ENCODE measurements around the gene FHOD3. TPM values are rescaled to one million over a fixed set of nuclear protein-coding genes. Genes with fewer than 3 reads are reported as not detected.

The FHOD3 gene
- total and polyA plus RNA-seq, 7 experiments from 2014 or later, result not detected

DNA sequence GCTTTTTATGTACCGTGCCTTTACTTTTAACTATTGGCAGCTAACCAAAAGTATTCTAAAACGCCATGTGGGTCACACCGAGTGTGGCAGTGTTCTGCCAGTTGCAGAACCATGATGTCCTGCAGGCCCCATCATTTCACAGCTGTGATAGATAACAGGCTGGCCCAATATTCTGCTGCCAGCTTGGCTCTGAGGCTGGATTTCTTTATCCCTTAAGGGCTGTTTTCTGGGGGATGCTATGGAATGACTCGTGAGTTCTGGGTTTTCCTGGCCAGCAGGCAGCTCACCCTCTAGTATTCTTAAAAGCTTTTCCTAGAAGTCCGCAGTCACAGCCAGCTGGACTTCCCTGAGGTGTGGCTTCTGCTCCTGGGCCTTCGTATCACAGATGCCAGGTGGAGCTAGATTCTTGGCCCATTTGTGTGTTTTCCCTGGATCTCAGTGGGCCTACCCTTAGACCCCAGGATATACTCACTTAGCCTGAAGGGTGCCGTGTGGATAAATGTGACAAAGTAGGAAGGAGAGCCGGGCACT lies 41.0 kb downstream of the FHOD3 start:
- no peak for ATAC-seq
- intact Hi-C loops (cut with micrococcal nuclease), result no loop called here
- Mint-ChIP-seq H3K36me3 (no peaks in the 10 kb centered on the region), H3K4me3 (no peak overlapping the region), H3K4me1 (no peaks in the 10 kb centered on the region), H3K27me3 (peaks cover 0 to 23% (median 10%) of the 10 kb centered on the region in 5 donors), H3K27ac (no peak overlapping the region), H3K9me3 (peaks cover 0 to 14% (median 0%) of the 10 kb centered on the region in 11 donors)
- Histone ChIP-seq H3K4me3 (ENCODE audit: low read length) (no peak overlapping the region), H3K36me3 (ENCODE audit: control insufficient read depth in 2 of 3, insufficient read depth in 3 of 3, low read length in 3 of 3) (no peaks in the 10 kb centered on the region), H3K4me1 (ENCODE audit: control insufficient read depth in 2 of 2, insufficient read depth in 2 of 2, low read length in 2 of 2) (no peaks in the 10 kb centered on the region), H3K27ac (ENCODE audit: low read depth, low read length) (no peak overlapping the region), H3K27me3 (ENCODE audit: control insufficient read depth in 2 of 2, insufficient read depth in 2 of 2, low read length in 2 of 2) (no peaks in the 10 kb centered on the region), H3K9me3 (ENCODE audit: control insufficient read depth in 2 of 3, low read length in 3 of 3) (no peaks in the 10 kb centered on the region)
- POLR2A ChIA-PET, result no interaction called here
- DNase-seq, result no peak
- CTCF ChIA-PET, result no interaction called here

DNA sequence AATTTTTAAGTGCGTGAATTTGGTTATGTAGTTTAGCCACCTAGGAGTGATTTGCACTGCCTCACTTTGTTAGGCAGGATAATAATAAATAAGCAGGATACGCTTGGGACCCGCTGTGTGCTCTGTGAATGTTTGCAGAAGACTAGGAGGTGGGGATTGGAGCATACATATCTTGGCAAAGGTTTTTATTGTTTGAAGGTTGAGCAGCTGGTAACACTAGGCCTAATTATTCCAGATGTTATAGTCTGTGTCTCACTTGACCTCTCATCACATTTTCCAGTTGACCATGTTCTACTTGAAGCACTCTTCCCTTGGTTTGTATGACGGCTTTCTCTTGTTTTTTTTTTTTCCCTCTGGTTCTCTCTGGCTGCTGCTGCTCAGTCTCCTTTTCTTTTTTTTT lies 42.7 kb downstream of the FHOD3 start:
- DNase-seq (no peak), ATAC-seq (no peak)
- ChIA-PET CTCF (no interaction called here), POLR2A (no interaction called here)
- H3K27me3 Mint-ChIP-seq, result peaks cover 0 to 18% (median 10%) of the 10 kb centered on the region in 5 donors
- H3K4me3 Mint-ChIP-seq, result no peak overlapping the region
- peaks cover 0 to 14% (median 0%) of the 10 kb centered on the region in 11 donors for H3K9me3 Mint-ChIP-seq
- Histone ChIP-seq H3K4me1 (ENCODE audit: control insufficient read depth in 2 of 2, insufficient read depth in 2 of 2, low read length in 2 of 2) (no peaks in the 10 kb centered on the region), H3K4me3 (ENCODE audit: low read length) (no peak overlapping the region), H3K36me3 (ENCODE audit: control insufficient read depth in 2 of 3, insufficient read depth in 3 of 3, low read length in 3 of 3) (no peaks in the 10 kb centered on the region), H3K27me3 (ENCODE audit: control insufficient read depth in 2 of 2, insufficient read depth in 2 of 2, low read length in 2 of 2) (no peaks in the 10 kb centered on the region), H3K9me3 (ENCODE audit: control insufficient read depth in 2 of 3, low read length in 3 of 3) (no peaks in the 10 kb centered on the region), H3K27ac (ENCODE audit: low read depth, low read length) (no peak overlapping the region)
- H3K27ac Mint-ChIP-seq, result no peak overlapping the region
- H3K4me1 Mint-ChIP-seq, result no peaks in the 10 kb centered on the region
- no peaks in the 10 kb centered on the region for H3K36me3 Mint-ChIP-seq
- intact Hi-C loops (cut with micrococcal nuclease), result no loop called here

DNA sequence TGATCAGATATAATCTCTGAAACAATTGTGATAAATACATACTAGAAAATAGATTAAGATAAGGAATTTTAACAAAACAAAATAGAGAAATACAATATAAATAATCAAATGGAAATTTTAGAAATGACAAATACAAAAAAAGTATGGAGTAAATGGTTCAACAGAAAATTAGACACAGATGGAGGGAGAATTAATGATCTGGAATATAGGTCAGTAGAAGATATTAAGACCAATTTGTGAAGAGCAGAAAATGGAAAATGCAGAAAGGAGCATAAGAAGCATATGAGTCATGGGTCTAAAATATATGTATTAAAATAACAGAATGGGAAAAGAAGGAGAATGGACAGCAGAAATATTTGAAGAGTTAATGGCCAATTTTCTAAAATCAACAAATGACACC lies 44.4 kb downstream of the FHOD3 start:
- no peaks in the 10 kb centered on the region for H3K36me3 ChIP-seq (ENCODE audit: control insufficient read depth in 2 of 3, insufficient read depth in 3 of 3, low read length in 3 of 3)
- ChIA-PET CTCF (no interaction called here), POLR2A (no interaction called here)
- Mint-ChIP-seq H3K4me3 (no peak overlapping the region), H3K9me3 (peaks cover 0 to 14% (median 0%) of the 10 kb centered on the region in 11 donors), H3K27me3 (peaks cover 4 to 27% (median 22%) of the 10 kb centered on the region in 5 donors), H3K27ac (no peak overlapping the region), H3K36me3 (no peaks in the 10 kb centered on the region), H3K4me1 (no peaks in the 10 kb centered on the region)
- intact Hi-C loops (cut with micrococcal nuclease), result no loop called here
- ATAC-seq (no peak), DNase-seq (no peak)
- no peaks in the 10 kb centered on the region for H3K9me3 ChIP-seq (ENCODE audit: control insufficient read depth in 2 of 3, low read length in 3 of 3)
- H3K4me1 ChIP-seq (ENCODE audit: control insufficient read depth in 2 of 2, insufficient read depth in 2 of 2, low read length in 2 of 2), result no peaks in the 10 kb centered on the region
- H3K27ac ChIP-seq (ENCODE audit: low read depth, low read length), result no peak overlapping the region
- H3K4me3 ChIP-seq (ENCODE audit: low read length), result no peak overlapping the region
- no peaks in the 10 kb centered on the region for H3K27me3 ChIP-seq (ENCODE audit: control insufficient read depth in 2 of 2, insufficient read depth in 2 of 2, low read length in 2 of 2)

DNA sequence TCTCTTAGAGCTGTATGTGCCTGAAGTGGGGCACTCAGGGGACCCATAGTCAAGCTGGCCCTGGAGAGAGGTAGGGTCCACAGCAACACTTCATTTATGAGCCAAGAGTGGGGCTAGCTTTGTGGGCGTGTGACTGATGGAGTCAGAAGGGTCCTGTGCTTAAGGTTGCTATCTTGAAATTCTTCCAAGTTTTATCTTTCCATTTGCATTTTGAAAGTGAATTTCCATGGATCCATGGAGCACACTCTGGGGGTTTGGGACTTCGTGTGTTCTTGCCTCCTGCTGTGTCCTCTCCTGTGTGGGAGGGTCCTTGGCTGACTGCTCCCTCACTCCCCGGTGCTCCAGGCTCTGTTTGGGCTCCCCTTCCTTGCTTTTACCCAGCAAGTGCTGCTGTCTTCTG lies 50.8 kb downstream of the FHOD3 start:
- Histone ChIP-seq H3K4me3 (ENCODE audit: low read length) (no peak overlapping the region), H3K9me3 (ENCODE audit: control insufficient read depth in 2 of 3, low read length in 3 of 3) (no peaks in the 10 kb centered on the region), H3K27me3 (ENCODE audit: control insufficient read depth in 2 of 2, insufficient read depth in 2 of 2, low read length in 2 of 2) (peaks cover 0 to 2% of the 10 kb centered on the region in 2 donors), H3K4me1 (ENCODE audit: control insufficient read depth in 2 of 2, insufficient read depth in 2 of 2, low read length in 2 of 2) (no peaks in the 10 kb centered on the region), H3K27ac (ENCODE audit: low read depth, low read length) (no peak overlapping the region), H3K36me3 (ENCODE audit: control insufficient read depth in 2 of 3, insufficient read depth in 3 of 3, low read length in 3 of 3) (no peaks in the 10 kb centered on the region)
- CTCF ChIA-PET, result no interaction called here
- ATAC-seq (no peak), DNase-seq (no peak)
- Mint-ChIP-seq H3K4me1 (no peaks in the 10 kb centered on the region), H3K9me3 (peaks cover 0 to 2% (median 0%) of the 10 kb centered on the region in 11 donors), H3K27me3 (peaks cover 8 to 50% (median 33%) of the 10 kb centered on the region in 5 donors), H3K27ac (no peak overlapping the region), H3K4me3 (no peak overlapping the region), H3K36me3 (no peaks in the 10 kb centered on the region)
- intact Hi-C loops (cut with micrococcal nuclease), result no loop called here
- POLR2A ChIA-PET, result no interaction called here

DNA sequence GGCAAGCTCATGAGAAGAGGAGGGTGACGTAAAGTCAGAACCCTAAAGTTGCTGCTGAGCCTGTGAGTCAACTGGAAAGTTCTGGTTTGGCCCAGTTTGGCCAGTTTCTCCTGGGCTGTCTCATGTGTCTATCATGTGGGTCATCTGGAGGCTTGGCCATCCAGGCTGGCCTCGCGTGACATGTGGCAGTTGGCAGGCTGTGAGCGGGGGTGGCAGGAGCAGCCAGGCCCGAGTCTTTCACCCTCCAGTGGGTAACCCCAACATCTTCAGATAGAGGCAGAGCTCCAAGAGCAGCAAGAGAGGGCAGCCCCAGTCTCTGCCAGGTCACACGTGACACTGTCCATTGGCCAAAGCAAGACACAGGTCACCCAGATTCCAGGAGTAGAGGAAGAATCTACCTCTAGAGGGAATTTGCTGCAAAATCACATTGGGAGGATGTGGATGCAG lies 51.5 kb downstream of the FHOD3 start:
- Mint-ChIP-seq H3K27ac (no peak overlapping the region), H3K36me3 (no peaks in the 10 kb centered on the region), H3K4me1 (no peaks in the 10 kb centered on the region), H3K9me3 (peaks cover 0 to 2% (median 0%) of the 10 kb centered on the region in 11 donors), H3K4me3 (no peak overlapping the region), H3K27me3 (peaks cover 8 to 50% (median 33%) of the 10 kb centered on the region in 5 donors)
- peaks cover 0 to 2% of the 10 kb centered on the region in 2 donors for H3K27me3 ChIP-seq (ENCODE audit: control insufficient read depth in 2 of 2, insufficient read depth in 2 of 2, low read length in 2 of 2)
- H3K4me1 ChIP-seq (ENCODE audit: control insufficient read depth in 2 of 2, insufficient read depth in 2 of 2, low read length in 2 of 2), result no peaks in the 10 kb centered on the region
- no peak for DNase-seq
- intact Hi-C loops (cut with micrococcal nuclease), result no loop called here
- no peak for ATAC-seq
- CTCF ChIA-PET, result no interaction called here
- no peak overlapping the region for H3K27ac ChIP-seq (ENCODE audit: low read depth, low read length)
- POLR2A ChIA-PET, result no interaction called here
- no peak overlapping the region for H3K4me3 ChIP-seq (ENCODE audit: low read length)
- no peaks in the 10 kb centered on the region for H3K9me3 ChIP-seq (ENCODE audit: control insufficient read depth in 2 of 3, low read length in 3 of 3)
- H3K36me3 ChIP-seq (ENCODE audit: control insufficient read depth in 2 of 3, insufficient read depth in 3 of 3, low read length in 3 of 3), result no peaks in the 10 kb centered on the region

DNA sequence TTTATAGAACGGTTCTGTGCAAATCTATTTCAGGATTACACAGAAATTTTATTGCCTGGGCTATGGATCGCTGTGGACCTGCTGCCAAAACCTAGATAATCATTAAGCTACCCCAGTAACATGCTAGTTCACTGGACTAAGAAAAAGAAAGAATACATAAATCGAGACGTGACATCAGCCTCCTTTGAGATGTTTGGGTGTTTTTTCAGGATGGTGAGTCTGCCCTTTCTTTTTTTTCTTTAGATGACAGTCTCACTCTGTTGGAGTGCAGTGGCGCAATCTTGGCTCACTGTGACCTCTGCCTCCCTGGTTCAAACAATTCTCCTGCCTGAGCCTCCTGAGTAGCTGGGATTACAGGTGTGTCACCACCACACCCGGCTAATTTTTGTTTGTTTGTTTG lies 52.0 kb downstream of the FHOD3 start:
- H3K4me1 Mint-ChIP-seq, result no peaks in the 10 kb centered on the region
- no peak overlapping the region for H3K27ac ChIP-seq (ENCODE audit: low read depth, low read length)
- ATAC-seq (no peak), DNase-seq (no peak)
- H3K27ac Mint-ChIP-seq, result no peak overlapping the region
- H3K27me3 Mint-ChIP-seq, result peaks cover 8 to 50% (median 30%) of the 10 kb centered on the region in 5 donors
- ChIA-PET POLR2A (no interaction called here), CTCF (no interaction called here)
- no peaks in the 10 kb centered on the region for H3K36me3 Mint-ChIP-seq
- H3K9me3 ChIP-seq (ENCODE audit: control insufficient read depth in 2 of 3, low read length in 3 of 3), result no peaks in the 10 kb centered on the region
- intact Hi-C loops (cut with micrococcal nuclease), result no loop called here
- no peaks in the 10 kb centered on the region for H3K4me1 ChIP-seq (ENCODE audit: control insufficient read depth in 2 of 2, insufficient read depth in 2 of 2, low read length in 2 of 2)
- no peak overlapping the region for H3K4me3 Mint-ChIP-seq
- no peak overlapping the region for H3K4me3 ChIP-seq (ENCODE audit: low read length)
- H3K9me3 Mint-ChIP-seq, result peaks cover 0 to 2% (median 0%) of the 10 kb centered on the region in 11 donors
- H3K27me3 ChIP-seq (ENCODE audit: control insufficient read depth in 2 of 2, insufficient read depth in 2 of 2, low read length in 2 of 2), result peaks cover 0 to 2% of the 10 kb centered on the region in 2 donors
- H3K36me3 ChIP-seq (ENCODE audit: control insufficient read depth in 2 of 3, insufficient read depth in 3 of 3, low read length in 3 of 3), result no peaks in the 10 kb centered on the region

DNA sequence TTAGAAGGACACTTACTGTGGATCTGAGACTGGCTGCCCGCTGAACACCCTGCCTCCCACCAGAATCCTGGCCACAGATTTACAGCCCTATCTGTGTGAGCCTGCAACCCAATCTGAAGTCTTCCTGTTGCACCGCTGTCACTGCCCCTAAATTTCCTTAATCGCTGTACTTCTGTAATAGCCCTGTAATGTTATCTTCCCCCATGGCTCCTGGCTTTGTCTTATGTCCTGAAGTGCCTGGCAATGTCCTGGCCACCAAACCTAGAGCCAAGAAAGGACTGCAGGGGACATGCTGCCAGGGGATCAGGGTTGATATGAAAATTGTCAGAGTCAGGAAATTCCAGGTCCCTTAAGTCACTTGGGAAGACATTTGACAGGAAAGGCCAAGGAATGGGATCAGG lies 52.7 kb downstream of the FHOD3 start:
- Mint-ChIP-seq H3K4me1 (no peaks in the 10 kb centered on the region), H3K36me3 (no peaks in the 10 kb centered on the region), H3K27me3 (peaks cover 8 to 50% (median 30%) of the 10 kb centered on the region in 5 donors), H3K27ac (no peak overlapping the region), H3K9me3 (peaks cover 0 to 2% (median 0%) of the 10 kb centered on the region in 11 donors), H3K4me3 (no peak overlapping the region)
- ChIA-PET CTCF (no interaction called here), POLR2A (no interaction called here)
- Histone ChIP-seq H3K36me3 (ENCODE audit: control insufficient read depth in 2 of 3, insufficient read depth in 3 of 3, low read length in 3 of 3) (no peaks in the 10 kb centered on the region), H3K27ac (ENCODE audit: low read depth, low read length) (no peak overlapping the region), H3K4me1 (ENCODE audit: control insufficient read depth in 2 of 2, insufficient read depth in 2 of 2, low read length in 2 of 2) (no peaks in the 10 kb centered on the region), H3K4me3 (ENCODE audit: low read length) (no peak overlapping the region), H3K9me3 (ENCODE audit: control insufficient read depth in 2 of 3, low read length in 3 of 3) (no peaks in the 10 kb centered on the region), H3K27me3 (ENCODE audit: control insufficient read depth in 2 of 2, insufficient read depth in 2 of 2, low read length in 2 of 2) (peaks cover 0 to 2% of the 10 kb centered on the region in 2 donors)
- intact Hi-C loops (cut with micrococcal nuclease), result no loop called here
- no peak for ATAC-seq
- no peak for DNase-seq

Measured in naive thymus-derived CD4-positive, alpha-beta T cell (primary cell).